K562 (cell line): Measurements from ENCODE around the gene SPIRE1. TPM values are rescaled to one million over a fixed set of nuclear protein-coding genes. Genes with fewer than 3 reads are reported as not detected.

Experiments used
- CHD7 ChIP-seq: fragments of 200-600 bp; sonication (generic); IDR thresholded peaks from one replicate; pipeline ENCODE4 v1.6.1; 2012; ENCODE audit warnings: mild to moderate bottlenecking, low read depth, low read length, inconsistent platforms
- GABPB2 ChIP-seq: fragments of 250-450 bp; sonication (Bioruptor Pico); conservative IDR thresholded peaks from 2 replicates; pipeline ENCODE4 v1.5.1; 2021; ENCODE audit warnings: mild to moderate bottlenecking
- GATAD2A ChIP-seq: fragments of 450-650 bp; IDR thresholded peaks from 2 replicates; pipeline ENCODE4 v1.6.1; 2017
- MAFF ChIP-seq: IDR thresholded peaks from 2 replicates; pipeline ENCODE4 v1.6.1; 2012; ENCODE audit warnings: low read length, improper control_type of control experiment
- MNT ChIP-seq, 2 experiments: fragments of 450-650 bp; conservative IDR thresholded peaks; 2 replicates each; pipeline ENCODE4 v1.6.1; 2017; ENCODE audit warnings: mild to moderate bottlenecking in 2 of 2, moderate library complexity in 2 of 2
- NFE2L1 ChIP-seq: fragments of 450-650 bp; IDR thresholded peaks from 2 replicates; pipeline ENCODE4 v1.6.1; 2016; ENCODE audit warnings: missing genetic modification characterization, low read depth, mild to moderate bottlenecking, missing compliant biosample characterization, moderate library complexity, borderline replicate concordance
- RAD21 ChIP-seq, 2 experiments: fragments of 250-450 bp in 1 of 2; fragments of 450-650 bp in 1 of 2; sonication (Bioruptor Pico) in 1 of 2; formaldehyde crosslinking in 1 of 2; IDR thresholded peaks in 1 of 2; conservative IDR thresholded peaks in 1 of 2; 2 replicates each; pipeline versions ENCODE4 v1.4.0 to v1.8.0; 2020 to 2022; ENCODE audit warnings: mild to moderate bottlenecking in 2 of 2, moderate library complexity in 1 of 2
- SMARCA4 ChIP-seq: fragments of 450-650 bp; IDR thresholded peaks from 2 replicates; pipeline ENCODE4 v1.6.1; 2016
- SRSF9 ChIP-seq: fragments of 200-400 bp; formaldehyde crosslinking; IDR thresholded peaks from 2 replicates; pipeline ENCODE4 v1.6.1; 2017; ENCODE audit warnings: low read depth, low read length, borderline replicate concordance
- ZNF184 ChIP-seq: sonication (generic); formaldehyde crosslinking; IDR thresholded peaks from 2 replicates; pipeline ENCODE4 v1.5.0; 2020; ENCODE audit warnings: missing genetic modification reagents
- ZNF274 ChIP-seq: IDR thresholded peaks from 2 replicates; pipeline ENCODE4 v1.6.1; 2011; ENCODE audit warnings: low read depth, mild to moderate bottlenecking, low read length, moderate library complexity, borderline replicate concordance
- ZNF398 ChIP-seq: fragments of 250-450 bp; sonication (Bioruptor Pico); IDR thresholded peaks from 2 replicates; pipeline ENCODE4 v1.8.0; 2021; ENCODE audit warnings: moderate library complexity, mild to moderate bottlenecking, inconsistent platforms
- polyA plus RNA-seq, 8 experiments: library from polyadenylated mRNA; depleted of rRNA in 4 of 8; stranded (reverse) in 5 of 8; unstranded in 3 of 8; fragments of >200 nt; fragmentation: Nextera tagmentation in 2 of 8; fragmentation: Illumina TruSeq in 1 of 8; extraction: Ambion mirVana in 2 of 8; extraction: Trizol in 1 of 8; gene quantifications; 2 replicates each; pipeline versions ENCODE4 v1.2.1 to v1.2.3, GENCODE V29; 2011 to 2014; ENCODE audit warnings: inconsistent platforms in 1 of 8, missing spikeins in 1 of 8
- total RNA-seq, 7 experiments: library from RNA; depleted of rRNA in 6 of 7; stranded (reverse); fragments of >200 nt in 6 of 7; fragmentation: Illumina TruSeq in 2 of 7; extraction: Trizol in 2 of 7; gene quantifications; 2 replicates each; pipeline versions ENCODE4 v1.2.1 to v1.2.3, GENCODE V29; 2011 to 2021; ENCODE audit warnings: low replicate concordance in 1 of 7

SPIRE1 gene
- total and polyA plus RNA-seq, 9 of the 15 experiments (the other 6 are each of a cell fraction or from before 2014, with no cell fraction given) = 2.9 to 14.0 (median 10.2) TPM

- TF ChIP-seq ZNF398 (no peak), ZNF274 (no peak), ZNF184 (CRISPR knock-in tag) (no peak), GATAD2A (peak; percentile 87), RAD21 (CRISPR knock-in tag; conservative IDR thresholded peaks at IDR 0.05 in 1 of 2, IDR thresholded peaks at IDR 0.05 in 1 of 2) (peak in 1 of 2 experiments; percentile 35; a peak in 2 of 4 replicates), MNT (conservative IDR thresholded peaks at IDR 0.05) (peak in 1 of 2 experiments; percentile 50; a peak in 1 of 4 replicates), SMARCA4 (peak; percentile 98), GABPB2 (no peak), CHD7 (no peak), NFE2L1 (peak; percentile 44; the same call in 1 of the 2 replicates), SRSF9 (no peak), MAFF (peak; percentile 91)
These were observed 166.1 kb downstream of the SPIRE1 start (continued) for GRCh38 chr18:12491611-12492435.
